Measurements from ENCODE around the gene RAMP1.

RAMP1 gene

DNA sequence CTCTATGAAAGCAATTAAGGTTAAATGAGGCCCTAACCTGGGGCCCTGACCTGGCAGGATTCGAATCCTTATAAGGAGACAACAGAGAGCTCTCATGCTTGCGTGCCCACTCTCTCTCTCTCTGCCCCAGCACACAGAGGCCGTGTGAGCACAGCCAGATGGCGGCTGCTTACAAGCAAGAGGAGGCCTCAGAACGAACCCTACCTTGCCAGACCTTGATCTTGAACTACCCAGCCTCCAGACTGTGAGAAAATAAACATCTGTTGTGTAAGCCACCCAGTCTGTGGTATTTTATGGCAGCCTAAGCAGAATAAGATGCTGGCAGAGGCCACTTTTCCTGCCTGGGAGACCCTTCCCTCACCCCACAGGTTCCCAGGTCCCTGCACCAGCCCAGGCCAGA lies 102.2 kb downstream of the RAMP1 start:
- no peak for DNase-seq

Measured in 8988T (cell line).